22Rv1 (cell line): Measurements from ENCODE around the gene PIP4P1.

Source experiments
- CTCF ChIP-seq: fragments of 450-650 bp; IDR thresholded peaks from 2 replicates; pipeline ENCODE4 v1.5.1; 2017; ENCODE audit warnings: mild to moderate bottlenecking
- ZFX ChIP-seq: fragments of 450-650 bp; IDR thresholded peaks from 2 replicates; pipeline ENCODE4 v1.6.1; 2017; ENCODE audit warnings: antibody characterized with exemption, borderline replicate concordance

DNA sequence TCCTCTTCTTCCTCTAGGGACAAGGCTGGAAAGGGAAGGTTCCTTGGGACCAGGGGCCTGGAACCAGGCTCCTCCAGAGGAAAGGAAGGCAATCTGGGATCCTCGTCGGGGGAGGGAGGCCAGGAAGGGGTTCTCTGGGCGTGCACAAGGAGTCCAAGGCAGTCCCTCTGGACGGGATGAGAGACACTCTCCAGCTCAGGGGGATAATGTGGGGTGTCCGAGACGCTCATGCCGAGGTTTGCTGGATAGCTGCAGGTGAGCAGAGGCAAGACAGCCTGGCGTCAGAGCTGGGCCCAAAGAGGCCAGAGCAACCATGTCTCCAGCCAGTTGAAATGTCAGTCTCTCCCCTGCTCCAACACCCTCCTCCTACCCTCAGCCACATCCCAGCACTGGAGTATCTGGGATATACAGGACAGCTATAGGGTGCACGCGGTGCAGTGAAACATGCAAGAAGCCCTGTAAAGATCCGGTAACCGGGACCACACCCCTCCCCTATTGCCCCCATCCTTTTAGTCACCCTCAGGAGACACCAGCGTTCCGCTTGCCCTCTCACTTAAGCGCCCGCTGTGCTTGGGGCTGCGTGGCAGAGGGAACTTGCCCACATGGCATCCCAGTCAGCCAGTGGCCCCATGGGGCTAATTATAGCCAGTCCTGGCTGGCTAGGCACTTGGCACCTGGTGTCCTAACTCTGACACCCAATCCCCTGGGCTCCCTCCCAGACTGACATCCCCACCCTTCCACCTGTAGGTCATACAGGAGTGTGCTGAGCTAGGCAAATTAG lies 25.5 kb downstream of the PIP4P1 start, which contains the start of gene KLHL33:
- TF ChIP-seq CTCF (no peak), ZFX (no peak)
